ENCODE data around the gene MPV17L. TPM values are rescaled to one million over a fixed set of nuclear protein-coding genes. Genes with fewer than 3 reads are reported as not detected.

The MPV17L gene
- total RNA-seq, 1 experiment from 2014 or later: 6.4 TPM

GRCh38 chr16:15457400-15457799, 61.8 kb downstream of the MPV17L start:
- no peak overlapping the region for H3K14ac ChIP-seq (ENCODE audit: insufficient read depth, low read length)
- H3K9me3 Mint-ChIP-seq: no peaks in the 10 kb centered on the region
- TF ChIP-seq CTCF (conservative IDR thresholded peaks at IDR 0.05): no peak
- no CpG with 5 or more reads among the region's 3 CpGs for WGBS (ENCODE audit: extremely low coverage, insufficient read length, low lambda C conversion rate)
- no peaks in the 10 kb centered on the region for H3K4me1 ChIP-seq (ENCODE audit: insufficient read depth, low read length)
- H3K27ac ChIP-seq (ENCODE audit: insufficient read length, low read depth, low read length): no peak overlapping the region
- H3K27me3 ChIP-seq (ENCODE audit: insufficient read depth, low read length): no peaks in the 10 kb centered on the region
- H4K20me1 ChIP-seq (ENCODE audit: control insufficient read depth, insufficient read depth, insufficient read length): no peaks in the 10 kb centered on the region
- H3K4me3 Mint-ChIP-seq: no peak overlapping the region
- no peaks in the 10 kb centered on the region for H3K79me2 ChIP-seq (ENCODE audit: insufficient read depth, low read length)
- no peak overlapping the region for H4K91ac ChIP-seq (ENCODE audit: insufficient read length, low read depth, low read length)
- no peak for DNase-seq
- no peaks in the 10 kb centered on the region for H3K9me3 ChIP-seq (ENCODE audit: control insufficient read depth, low read depth, low read length)
- H2BK20ac ChIP-seq (ENCODE audit: low read depth, low read length, poor library complexity, severe bottlenecking): no peak overlapping the region
- H3K36me3 Mint-ChIP-seq (ENCODE audit: insufficient read depth in 1 of 3, low read depth in 3 of 3): no peaks in the 10 kb centered on the region; a peak in 1 of 7 replicates
- no peak overlapping the region for H2BK15ac ChIP-seq (ENCODE audit: low read depth, low read length)
- no peak overlapping the region for H2AK5ac ChIP-seq (ENCODE audit: insufficient read length, low read length)
- H3K27me3 Mint-ChIP-seq (ENCODE audit: low read depth): no peaks in the 10 kb centered on the region
- H3K23ac ChIP-seq (ENCODE audit: insufficient read length, low read depth, low read length): no peak overlapping the region
- no peak overlapping the region for H3K4ac ChIP-seq (ENCODE audit: low read depth, low read length)
- H2AFZ ChIP-seq (ENCODE audit: low read length): no peak overlapping the region
- no peak overlapping the region for H2BK5ac ChIP-seq (ENCODE audit: insufficient read length, low read length)
- H3K4me1 Mint-ChIP-seq: peaks cover 0 to 3% of the 10 kb centered on the region in 2 experiments; a peak in 1 of 4 replicates
- H3K56ac ChIP-seq (ENCODE audit: insufficient read length, low read depth, low read length): no peak overlapping the region
- H4K5ac ChIP-seq (ENCODE audit: insufficient read length, low read depth, low read length): no peak overlapping the region
- H2BK120ac ChIP-seq (ENCODE audit: low read depth, low read length, poor library complexity, severe bottlenecking): no peak overlapping the region
- no peak overlapping the region for H2BK12ac ChIP-seq (ENCODE audit: insufficient read length, low read depth, low read length)
- no peak overlapping the region for H3K27ac Mint-ChIP-seq
- no peaks in the 10 kb centered on the region for H3K79me1 ChIP-seq (ENCODE audit: insufficient read depth, low read depth, low read length, poor library complexity, severe bottlenecking)
- no peak overlapping the region for H3T11ph ChIP-seq (ENCODE audit: low read length)
- H3K23me2 ChIP-seq (ENCODE audit: insufficient read length, low read depth, low read length, poor library complexity, severe bottlenecking): no peaks in the 10 kb centered on the region
- no peak overlapping the region for H3K9ac ChIP-seq (ENCODE audit: extremely low read depth, insufficient read length, low read length)
- H4K8ac ChIP-seq (replicated peaks; ENCODE audit: insufficient read length, low read depth, low read length): no peak overlapping the region
- H3K18ac ChIP-seq (ENCODE audit: insufficient read length, low read depth, low read length): no peak overlapping the region
- H3K4me2 ChIP-seq (ENCODE audit: insufficient read depth, insufficient read length, low read length): no peak overlapping the region
